IMR-90 (cell line): ENCODE data around the gene ZNF546. TPM values are rescaled to one million over a fixed set of nuclear protein-coding genes. Genes with fewer than 3 reads are reported as not detected.

Experiments
- ATAC-seq: fragments of 200-7000 bp; cut with Tn5 transposase; 2 replicates; pipeline ENCODE4 v1.9.1; 2020; ENCODE audit warnings: low read depth, mild to moderate bottlenecking, moderate library complexity
- BruUV-seq: library from RNA; stranded (reverse); fragments of 400-500 nt; replicated peaks from 2 replicates; lab custom pipeline; 2021; lab: Mats Ljungman, UMichigan
- CTCF ChIA-PET: fragments of 300-600 bp; formaldehyde crosslinking; extraction: SDS; loops from one replicate; lab custom pipeline; 2021; ENCODE audit warnings: antibody characterized with exemption; lab: Yijun Ruan, JAX
- POLR2A ChIA-PET: fragments of 300-600 bp; sonication (Branson Sonifier 250); formaldehyde crosslinking; loops from one replicate; lab custom pipeline; 2022; ENCODE audit warnings: antibody characterized with exemption; ENCODE audit not compliant: unreplicated experiment; lab: Charles Lee
- DNase-seq: peaks from one replicate; pipeline ENCODE4 v3.0.0; 2013
- H2AFZ ChIP-seq: replicated peaks from 2 replicates; pipeline ENCODE3; 2013; ENCODE audit warnings: low read length, mild to moderate bottlenecking; ENCODE audit not compliant: poor library complexity
- H2AK5ac ChIP-seq: 2 replicates; pipeline ENCODE4 v1.6.1; 2013; ENCODE audit warnings: low read depth, low read length, inconsistent platforms
- H2AK9ac ChIP-seq: replicated peaks from 2 replicates; pipeline ENCODE3; 2013; ENCODE audit warnings: mild to moderate bottlenecking, low read depth, low read length, moderate library complexity; ENCODE audit not compliant: poor library complexity
- H2BK120ac ChIP-seq: 2 replicates; pipeline ENCODE4 v1.6.1; 2013; ENCODE audit warnings: low read depth, low read length, inconsistent platforms
- H2BK15ac ChIP-seq: 3 replicates; pipeline ENCODE4 v1.6.1; 2013; ENCODE audit warnings: low read depth, low read length, inconsistent platforms
- H2BK20ac ChIP-seq: 2 replicates; pipeline ENCODE4 v1.6.1; 2013; ENCODE audit warnings: low read depth, mild to moderate bottlenecking, inconsistent platforms, low read length, moderate library complexity
- H2BK5ac ChIP-seq: 2 replicates; pipeline ENCODE4 v1.6.1; 2013; ENCODE audit warnings: mild to moderate bottlenecking, low read depth, low read length, inconsistent platforms; ENCODE audit not compliant: poor library complexity, severe bottlenecking
- H3K14ac ChIP-seq: replicated peaks from 2 replicates; pipeline ENCODE4 v1.6.1; 2013; ENCODE audit warnings: low read depth, low read length, inconsistent platforms
- H3K18ac ChIP-seq: 2 replicates; pipeline ENCODE4 v1.6.1; 2013; ENCODE audit warnings: low read depth, low read length, control low read depth
- H3K23ac ChIP-seq: 2 replicates; pipeline ENCODE4 v1.6.1; 2013; ENCODE audit warnings: low read depth, low read length, inconsistent platforms
- H3K27ac ChIP-seq: 2 replicates; pipeline ENCODE4 v1.5.1; 2013; ENCODE audit warnings: mild to moderate bottlenecking, control low read depth, low read length; ENCODE audit not compliant: insufficient read depth
- H3K27me3 ChIP-seq: 2 replicates; pipeline ENCODE4 v1.6.1; 2013; ENCODE audit warnings: low read length; ENCODE audit not compliant: control insufficient read depth, insufficient read depth
- H3K36me3 ChIP-seq: 2 replicates; pipeline ENCODE4 v1.6.1; 2013; ENCODE audit warnings: low read length, mixed read lengths; ENCODE audit not compliant: control insufficient read depth, insufficient read depth
- H3K4ac ChIP-seq: 2 replicates; pipeline ENCODE4 v1.6.1; 2013; ENCODE audit warnings: low read depth, low read length, inconsistent platforms
- H3K4me1 ChIP-seq: 2 replicates; pipeline ENCODE4 v1.6.1; 2013; ENCODE audit warnings: low read length, mixed read lengths; ENCODE audit not compliant: control insufficient read depth, insufficient read depth
- H3K4me2 ChIP-seq: 2 replicates; pipeline ENCODE4 v1.6.1; 2013; ENCODE audit warnings: low read depth, mild to moderate bottlenecking, control low read depth, low read length, moderate library complexity
- H3K4me3 ChIP-seq: 2 replicates; pipeline ENCODE4 v1.5.1; 2013; ENCODE audit warnings: low read depth, mild to moderate bottlenecking, control low read depth, low read length, moderate library complexity; ENCODE audit not compliant: insufficient read depth
- H3K56ac ChIP-seq: 2 replicates; pipeline ENCODE4 v1.6.1; 2013; ENCODE audit warnings: low read length, inconsistent platforms; ENCODE audit not compliant: insufficient read depth; ENCODE audit errors: extremely low read depth
- H3K79me1 ChIP-seq, 2 experiments: 2 replicates each; pipeline ENCODE4 v1.6.1; 2013; ENCODE audit warnings: low read length in 2 of 2, inconsistent platforms in 1 of 2, low read depth in 1 of 2
- H3K9ac ChIP-seq: 2 replicates; pipeline ENCODE4 v1.6.1; 2013; ENCODE audit warnings: low read depth, low read length, control low read depth
- H3K9me1 ChIP-seq: 2 replicates; pipeline ENCODE4 v1.6.1; 2013; ENCODE audit warnings: low read length, inconsistent platforms; ENCODE audit not compliant: insufficient read depth
- H3K9me3 ChIP-seq: 2 replicates; pipeline ENCODE4 v1.6.1; 2013; ENCODE audit warnings: low read length; ENCODE audit not compliant: control insufficient read depth, insufficient read depth
- H4K20me1 ChIP-seq: 2 replicates; pipeline ENCODE4 v1.6.1; 2013; ENCODE audit warnings: low read length, inconsistent platforms; ENCODE audit not compliant: insufficient read depth
- H4K5ac ChIP-seq: 2 replicates; pipeline ENCODE4 v1.6.1; 2013; ENCODE audit warnings: mild to moderate bottlenecking, low read depth, low read length, control low read depth
- H4K8ac ChIP-seq, 2 experiments: 2 replicates each; pipeline ENCODE4 v1.6.1; 2013; ENCODE audit warnings: low read depth in 2 of 2, low read length in 2 of 2, control low read depth in 1 of 2, inconsistent platforms in 1 of 2
- H4K91ac ChIP-seq: 2 replicates; pipeline ENCODE4 v1.6.1; 2013; ENCODE audit warnings: low read depth, low read length, inconsistent platforms; ENCODE audit not compliant: insufficient read depth
- BHLHE40 ChIP-seq: fragments of 150-350 bp; IDR thresholded peaks from 2 replicates; pipeline ENCODE4 v1.6.1; 2016; ENCODE audit warnings: mild to moderate bottlenecking, low read depth, low read length
- CEBPB ChIP-seq: IDR thresholded peaks from 2 replicates; pipeline ENCODE4 v1.6.1; 2012; ENCODE audit warnings: low read depth, low read length, improper control_type of control experiment
- CHD1 ChIP-seq: IDR thresholded peaks from 2 replicates; pipeline ENCODE4 v1.6.1; 2012; ENCODE audit warnings: low read depth, low read length, improper control_type of control experiment
- FOS ChIP-seq: fragments of 150-350 bp; IDR thresholded peaks from 2 replicates; pipeline ENCODE4 v1.6.1; 2016; ENCODE audit warnings: low read depth, low read length
- MAFK ChIP-seq: IDR thresholded peaks from 2 replicates; pipeline ENCODE4 v1.6.1; 2012; ENCODE audit warnings: low read depth, low read length, improper control_type of control experiment
- MAZ ChIP-seq: IDR thresholded peaks from 2 replicates; pipeline ENCODE4 v1.6.1; 2012; ENCODE audit warnings: low read depth, mild to moderate bottlenecking, low read length, improper control_type of control experiment, moderate library complexity, borderline replicate concordance
- MXI1 ChIP-seq: IDR thresholded peaks from 2 replicates; pipeline ENCODE4 v1.6.1; 2012; ENCODE audit warnings: low read depth, mild to moderate bottlenecking, low read length, moderate library complexity, borderline replicate concordance
- POLR2A ChIP-seq: IDR thresholded peaks from 2 replicates; pipeline ENCODE4 v1.6.1; 2012; ENCODE audit warnings: mild to moderate bottlenecking, low read depth, low read length
- RCOR1 ChIP-seq: IDR thresholded peaks from 2 replicates; pipeline ENCODE4 v1.6.1; 2012; ENCODE audit warnings: mild to moderate bottlenecking, low read length, improper control_type of control experiment; ENCODE audit not compliant: insufficient replicate concordance
- RFX5 ChIP-seq: IDR thresholded peaks from 2 replicates; pipeline ENCODE4 v1.8.0; 2012; ENCODE audit warnings: low read depth, mild to moderate bottlenecking, low read length, moderate library complexity
- WGBS, 2 experiments: methylation state at CpG; one replicate each; pipeline versions ENCODE4 v1.1.5 to v1.1.7; 2013; ENCODE audit warnings: missing lambda C conversion rate in 2 of 2; ENCODE audit not compliant: insufficient read length in 1 of 2; ENCODE audit errors: extremely low coverage in 2 of 2; 5-methylcytosine and 5-hydroxymethylcytosine counted together
- dilution Hi-C: fragments of 300-500 bp; cut with HindIII; formaldehyde crosslinking; loops from one replicate; pipeline ENCODE4 v1.14.3; 2018; ENCODE audit warnings: low sequenced_read_pairs; ENCODE audit not compliant: unreplicated experiment
- in situ Hi-C: fragments of 300-500 bp; cut with MboI; formaldehyde crosslinking; loops from 3 replicates; pipeline ENCODE4 v1.14.3; 2019; ENCODE audit warnings: low sequenced_read_pairs, inconsistent platforms, mixed read lengths
- intact Hi-C: fragments of 100-400 bp; cut with micrococcal nuclease; formaldehyde crosslinking; loops from 2 replicates; pipeline ENCODE4 v1.10.0; 2022
- polyA plus RNA-seq, 3 experiments: library from polyadenylated mRNA; depleted of rRNA; stranded (reverse); fragments of >200 nt; gene quantifications; 2 replicates each; pipeline ENCODE4 v1.2.3, GENCODE V29; 2012; ENCODE audit warnings: low replicate concordance in 1 of 3
- total RNA-seq: library from RNA; depleted of rRNA; stranded (reverse); fragments of >200 nt; gene quantifications from 2 replicates; pipeline ENCODE4 v1.2.3, GENCODE V29; 2012
- TF ChIP-seq, protein P1 (sequence below): conservative IDR thresholded peaks from 2 replicates; pipeline ENCODE4 v1.5.1; 2012; ENCODE audit warnings: mild to moderate bottlenecking, low read depth, low read length, improper control_type of control experiment

The ZNF546 gene
- total and polyA plus RNA-seq, 2 of the 4 experiments (the other 2 are of a cell fraction), result 1.6 to 6.5 TPM

DNA sequence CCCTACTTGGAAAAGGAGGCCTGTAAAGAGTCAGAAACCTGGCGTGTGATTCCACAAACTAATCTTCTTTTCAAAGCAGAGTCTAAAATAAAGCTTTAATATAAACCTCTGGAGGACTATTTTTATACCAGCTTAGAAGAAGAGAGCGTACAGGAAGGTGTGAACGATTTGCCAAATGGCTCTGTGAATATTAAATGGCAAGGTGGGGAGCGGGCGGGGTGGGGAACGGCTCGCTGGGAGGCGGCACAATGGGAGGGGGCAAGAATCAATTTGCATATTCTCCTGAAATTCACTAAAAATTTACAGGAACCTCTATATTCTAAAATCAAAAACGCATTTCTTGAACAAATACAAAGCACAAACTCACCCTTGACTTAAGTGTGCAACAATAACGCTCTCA lies 58.2 kb downstream of the ZNF546 start:
- ChIA-PET CTCF (no interaction called here), POLR2A (no interaction called here)
- intact Hi-C loops (no loop called here), dilution Hi-C loops (no loop called here), in situ Hi-C loops (no loop called here)
- no CpG with 5 or more reads among the region's 10 CpGs for WGBS, 2 experiments
- no peak overlapping the region for H3K27ac ChIP-seq
- H2BK20ac ChIP-seq, result no peak overlapping the region
- BruUV-seq, result no TSS peak
- peak overlapping the region; percentile 56 for H3K4me2 ChIP-seq
- H4K8ac ChIP-seq, result peak overlapping the region; percentile 83 to 97; a peak in 3 of 4 replicates
- H3K4ac ChIP-seq, result no peak overlapping the region
- H3K9me3 ChIP-seq, result peaks cover 4% of the 10 kb centered on the region
- no peak overlapping the region for H2AK5ac ChIP-seq
- H4K5ac ChIP-seq, result no peak overlapping the region
- no peak overlapping the region for H2AFZ ChIP-seq
- H3K56ac ChIP-seq, result no peak overlapping the region
- H2BK5ac ChIP-seq, result no peak overlapping the region
- H3K23ac ChIP-seq, result peak overlapping the region; percentile 48; the same call in 1 of the 2 replicates
- H3K27me3 ChIP-seq, result no peaks in the 10 kb centered on the region
- H3K4me3 ChIP-seq, result peak overlapping the region; percentile 77
- TF ChIP-seq, protein P1, sequence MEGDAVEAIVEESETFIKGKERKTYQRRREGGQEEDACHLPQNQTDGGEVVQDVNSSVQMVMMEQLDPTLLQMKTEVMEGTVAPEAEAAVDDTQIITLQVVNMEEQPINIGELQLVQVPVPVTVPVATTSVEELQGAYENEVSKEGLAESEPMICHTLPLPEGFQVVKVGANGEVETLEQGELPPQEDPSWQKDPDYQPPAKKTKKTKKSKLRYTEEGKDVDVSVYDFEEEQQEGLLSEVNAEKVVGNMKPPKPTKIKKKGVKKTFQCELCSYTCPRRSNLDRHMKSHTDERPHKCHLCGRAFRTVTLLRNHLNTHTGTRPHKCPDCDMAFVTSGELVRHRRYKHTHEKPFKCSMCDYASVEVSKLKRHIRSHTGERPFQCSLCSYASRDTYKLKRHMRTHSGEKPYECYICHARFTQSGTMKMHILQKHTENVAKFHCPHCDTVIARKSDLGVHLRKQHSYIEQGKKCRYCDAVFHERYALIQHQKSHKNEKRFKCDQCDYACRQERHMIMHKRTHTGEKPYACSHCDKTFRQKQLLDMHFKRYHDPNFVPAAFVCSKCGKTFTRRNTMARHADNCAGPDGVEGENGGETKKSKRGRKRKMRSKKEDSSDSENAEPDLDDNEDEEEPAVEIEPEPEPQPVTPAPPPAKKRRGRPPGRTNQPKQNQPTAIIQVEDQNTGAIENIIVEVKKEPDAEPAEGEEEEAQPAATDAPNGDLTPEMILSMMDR, result no peak
- TF ChIP-seq POLR2A (no peak), MAZ (no peak), BHLHE40 (no peak), CHD1 (no peak), MXI1 (no peak), MAFK (no peak), CEBPB (no peak), FOS (no peak), RCOR1 (no peak), RFX5 (no peak)
- H3K9ac ChIP-seq, result peak overlapping the region; percentile 66
- no peaks in the 10 kb centered on the region for H3K4me1 ChIP-seq
- no peak for ATAC-seq
- no peak overlapping the region for H4K91ac ChIP-seq
- no peak overlapping the region for H2BK120ac ChIP-seq
- H2AK9ac ChIP-seq, result no peak overlapping the region
- H3K18ac ChIP-seq, result no peak overlapping the region
- no peak overlapping the region for H2BK15ac ChIP-seq
- no peak for DNase-seq
- peaks cover 9 to 32% of the 10 kb centered on the region in 2 experiments for H3K79me1 ChIP-seq
- H3K14ac ChIP-seq, result no peak overlapping the region
- no peaks in the 10 kb centered on the region for H3K9me1 ChIP-seq
- H3K36me3 ChIP-seq, result peaks cover 5% of the 10 kb centered on the region
- no peaks in the 10 kb centered on the region for H4K20me1 ChIP-seq
